GM12865 (cell line): ENCODE data around the gene LNX2.

ENCODE experiments used
- DNase-seq: peaks from one replicate; pipeline ENCODE4 v3.0.0; 2010; ENCODE audit warnings: low read depth
- H3K4me3 ChIP-seq: 2 replicates; pipeline ENCODE4 v1.5.1; 2011; ENCODE audit warnings: mild to moderate bottlenecking, low read depth, low read length, control low read depth
- TF ChIP-seq, protein P1 (sequence below): IDR thresholded peaks from 2 replicates; pipeline ENCODE4 v1.5.1; 2011; ENCODE audit warnings: low read length, control low read depth, low read depth, inconsistent platforms; ENCODE audit not compliant: insufficient read depth; ENCODE audit errors: missing control alignments

Gene LNX2

DNA sequence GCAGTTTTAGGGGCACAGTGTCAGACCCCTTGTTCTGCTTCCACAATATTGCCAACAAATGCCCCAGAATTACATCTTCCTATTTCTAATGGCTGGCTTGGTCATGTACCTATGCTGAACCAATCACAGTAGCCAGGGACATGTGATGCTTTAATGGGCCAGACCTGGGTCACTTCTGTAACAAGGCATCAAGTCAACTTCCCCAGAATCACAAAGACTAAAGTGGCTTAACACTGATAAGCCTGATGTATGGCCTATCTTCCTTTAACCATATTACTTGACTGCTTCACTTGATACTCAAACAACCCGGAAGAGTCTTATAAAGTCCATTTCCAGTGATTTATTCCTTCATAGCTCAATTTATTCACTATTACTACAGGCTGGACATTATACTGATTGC lies 19.6 kb downstream of the LNX2 start:
- H3K4me3 ChIP-seq, result no peak overlapping the region
- TF ChIP-seq, protein P1, sequence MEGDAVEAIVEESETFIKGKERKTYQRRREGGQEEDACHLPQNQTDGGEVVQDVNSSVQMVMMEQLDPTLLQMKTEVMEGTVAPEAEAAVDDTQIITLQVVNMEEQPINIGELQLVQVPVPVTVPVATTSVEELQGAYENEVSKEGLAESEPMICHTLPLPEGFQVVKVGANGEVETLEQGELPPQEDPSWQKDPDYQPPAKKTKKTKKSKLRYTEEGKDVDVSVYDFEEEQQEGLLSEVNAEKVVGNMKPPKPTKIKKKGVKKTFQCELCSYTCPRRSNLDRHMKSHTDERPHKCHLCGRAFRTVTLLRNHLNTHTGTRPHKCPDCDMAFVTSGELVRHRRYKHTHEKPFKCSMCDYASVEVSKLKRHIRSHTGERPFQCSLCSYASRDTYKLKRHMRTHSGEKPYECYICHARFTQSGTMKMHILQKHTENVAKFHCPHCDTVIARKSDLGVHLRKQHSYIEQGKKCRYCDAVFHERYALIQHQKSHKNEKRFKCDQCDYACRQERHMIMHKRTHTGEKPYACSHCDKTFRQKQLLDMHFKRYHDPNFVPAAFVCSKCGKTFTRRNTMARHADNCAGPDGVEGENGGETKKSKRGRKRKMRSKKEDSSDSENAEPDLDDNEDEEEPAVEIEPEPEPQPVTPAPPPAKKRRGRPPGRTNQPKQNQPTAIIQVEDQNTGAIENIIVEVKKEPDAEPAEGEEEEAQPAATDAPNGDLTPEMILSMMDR, result no peak
- DNase-seq, result no peak

DNA sequence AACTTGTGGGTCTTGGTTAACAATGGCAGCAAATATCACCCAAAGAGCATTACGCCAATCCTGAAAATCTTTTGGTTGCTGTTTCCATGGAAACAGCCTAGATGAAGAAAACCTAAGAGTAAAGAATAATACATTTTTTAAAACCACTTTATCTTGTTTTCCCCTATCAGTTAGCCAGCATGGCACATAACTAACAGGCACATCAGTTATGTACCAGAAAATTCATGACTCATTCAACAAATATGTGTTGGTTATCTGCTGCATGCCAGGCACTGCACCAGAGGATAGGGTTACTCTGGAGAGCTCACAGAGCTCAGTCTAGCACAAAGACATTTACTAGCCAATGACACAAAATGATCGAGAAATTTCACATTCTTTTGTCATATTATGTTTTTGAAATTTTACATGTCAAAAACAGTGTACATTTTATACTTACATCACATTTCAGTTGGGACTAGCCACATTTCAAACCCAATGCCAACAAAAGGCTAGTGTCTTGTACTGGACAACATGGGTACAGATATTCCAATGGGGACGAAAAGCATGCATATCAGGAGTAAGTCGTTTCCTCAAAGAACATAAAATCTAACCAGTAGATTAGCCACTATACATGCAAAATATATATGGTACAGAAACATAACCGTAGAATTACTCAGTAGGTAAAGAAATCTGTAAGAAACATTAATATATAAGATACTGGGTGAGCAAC lies 20.3 kb downstream of the LNX2 start:
- no peak overlapping the region for H3K4me3 ChIP-seq
- no peak for DNase-seq
- TF ChIP-seq, protein P1, result no peak

DNA sequence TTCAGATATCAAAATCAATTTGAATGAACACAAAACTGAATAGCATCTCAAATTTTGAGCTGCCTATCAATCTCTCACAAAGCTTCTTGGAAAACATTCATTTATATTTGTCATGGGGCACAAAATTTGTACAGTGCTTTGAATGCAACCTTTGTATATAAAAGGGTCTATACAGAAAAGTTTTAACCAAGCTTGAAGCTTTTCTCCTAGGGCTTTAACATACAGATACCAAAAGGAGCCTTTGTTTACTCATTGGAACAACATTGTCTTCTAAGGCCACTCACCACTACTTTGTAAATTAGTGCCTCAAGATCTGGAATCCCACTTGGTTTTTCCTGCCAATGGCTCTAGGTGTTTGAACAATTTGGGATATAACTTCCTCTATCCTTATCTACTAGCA lies 21.2 kb downstream of the LNX2 start:
- TF ChIP-seq, protein P1, result no peak
- DNase-seq, result no peak

DNA sequence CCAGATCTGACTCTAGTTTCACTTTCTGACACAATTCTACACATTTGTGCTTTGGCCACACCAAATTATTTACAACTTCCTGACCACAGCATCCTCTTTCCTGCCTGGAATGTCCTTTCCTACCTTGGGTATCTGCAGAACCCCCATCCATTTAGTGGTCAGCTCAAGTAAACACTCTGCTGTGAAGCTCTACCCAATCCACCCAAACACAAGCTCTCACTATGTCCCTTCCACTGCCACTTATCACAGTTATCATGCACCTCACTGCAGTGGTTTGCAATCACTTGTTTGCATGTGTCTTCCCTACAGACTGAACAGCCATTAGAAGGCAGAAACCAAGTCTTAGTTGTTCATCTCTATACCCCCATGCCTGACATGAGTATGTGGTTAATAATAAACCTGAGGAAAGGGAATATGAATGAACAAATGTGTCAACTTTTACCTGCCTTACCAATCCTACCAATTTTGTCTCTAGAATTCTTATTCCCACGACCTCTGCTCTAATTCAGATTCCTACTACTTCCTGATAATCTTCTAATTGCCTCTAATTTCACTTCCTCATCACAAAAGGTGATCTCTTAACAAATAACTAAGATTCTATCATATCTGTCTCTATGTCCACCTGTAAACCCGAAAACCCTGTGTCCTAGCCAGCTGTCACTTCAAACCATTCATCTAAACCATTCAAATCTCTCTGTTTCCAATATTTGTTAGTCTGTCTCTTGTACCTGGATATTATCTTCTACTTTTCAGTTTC lies 25.1 kb downstream of the LNX2 start:
- no peak overlapping the region for H3K4me3 ChIP-seq
- TF ChIP-seq, protein P1, result no peak
- DNase-seq, result no peak

More for the DNA sequence above, 21.2 kb downstream of the LNX2 start:
- no peak overlapping the region for H3K4me3 ChIP-seq

DNA sequence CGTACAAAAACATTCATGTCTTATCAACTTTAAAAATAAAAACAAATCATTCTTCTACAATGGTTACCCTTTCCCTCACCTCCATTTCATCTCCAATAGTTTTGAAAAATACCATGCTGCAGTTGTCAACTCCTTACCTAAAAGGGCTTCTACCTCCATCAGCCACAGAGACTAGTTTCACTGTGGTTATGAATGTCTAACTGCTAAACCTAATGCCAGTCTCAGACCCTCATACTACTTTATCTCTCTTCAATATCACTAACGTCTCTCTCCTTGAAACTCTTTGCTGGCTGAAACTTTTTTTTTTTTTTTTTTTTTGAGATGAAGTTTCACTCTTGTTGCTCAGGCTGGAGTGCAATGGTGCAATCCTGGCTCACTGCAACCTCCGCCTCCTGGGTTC lies 27.1 kb downstream of the LNX2 start:
- H3K4me3 ChIP-seq, result no peak overlapping the region
- TF ChIP-seq, protein P1, result no peak
- DNase-seq, result peak; percentile 47

DNA sequence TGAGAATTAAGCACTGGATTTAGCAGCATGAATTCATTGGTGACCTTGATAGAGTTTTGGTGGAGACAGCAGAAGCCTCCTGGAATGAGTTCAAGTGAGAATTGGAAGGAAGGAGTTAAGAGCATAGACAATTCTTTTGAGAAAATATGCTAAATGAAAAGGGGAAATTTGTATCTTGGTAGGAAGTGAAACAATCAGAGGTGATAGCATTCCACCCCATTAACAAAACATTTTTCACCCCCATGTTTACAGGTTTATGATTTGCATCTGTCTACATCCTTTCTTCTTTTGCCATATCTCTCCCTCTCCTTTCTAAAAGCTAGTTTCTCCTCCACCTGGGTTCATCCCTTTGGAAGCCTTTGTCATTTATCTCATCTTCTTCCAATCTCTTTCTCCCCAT lies 27.5 kb downstream of the LNX2 start:
- no peak overlapping the region for H3K4me3 ChIP-seq
- TF ChIP-seq, protein P1, result no peak
- peak; percentile 4 for DNase-seq

DNA sequence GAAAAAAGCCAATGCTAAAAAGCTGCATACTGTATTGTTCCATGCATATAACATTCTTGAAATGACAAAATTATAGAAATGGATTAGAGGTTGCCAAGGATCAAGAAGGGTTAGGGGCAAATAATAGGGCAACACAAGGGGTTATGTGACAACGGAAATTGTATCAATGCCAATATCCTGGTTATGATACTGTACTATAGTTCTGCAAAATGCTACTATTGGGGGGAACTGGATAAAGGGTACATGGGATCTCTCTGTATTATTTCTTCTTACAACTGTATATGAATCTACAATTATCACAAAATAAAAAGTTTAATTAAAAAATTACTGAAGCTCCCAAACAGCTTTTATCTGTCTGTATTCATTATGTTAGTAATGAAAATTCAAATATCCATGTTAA lies 31.9 kb downstream of the LNX2 start:
- H3K4me3 ChIP-seq, result no peak overlapping the region
- TF ChIP-seq, protein P1, result no peak
- DNase-seq, result no peak
